K562 (cell line): ENCODE results near the gene MEIS1. TPM values are rescaled to one million over a fixed set of nuclear protein-coding genes. Genes with fewer than 3 reads are reported as not detected.

Experiments
- ATAC-seq: fragments of 200-7000 bp; cut with Tn5 transposase; 3 replicates; pipeline ENCODE4 v1.9.1; 2020; ENCODE audit warnings: moderate library complexity
- BruUV-seq: library from RNA; stranded (reverse); fragments of 400-500 nt; replicated peaks from 2 replicates; lab custom pipeline; 2021; lab: Mats Ljungman, UMichigan
- CTCF ChIA-PET: fragments of 300-600 bp; formaldehyde crosslinking; extraction: SDS; loops from one replicate; lab custom pipeline; 2021; ENCODE audit warnings: low intra/inter-chr PET ratio; lab: Yijun Ruan, JAX
- POLR2A ChIA-PET: fragments of 300-600, 350-650 bp; sonication (Branson Sonifier 250); formaldehyde crosslinking; extraction: SDS; loops from one replicate; lab custom pipeline; 2021; ENCODE audit warnings: antibody characterized with exemption, inconsistent platforms; lab: Yijun Ruan, JAX
- DNase-seq, 4 experiments: peaks; one replicate each; pipeline versions ENCODE4 v3.0.0 to v3.0.0-alpha.2; 2011 to 2018; ENCODE audit warnings: low spot score in 3 of 4, mixed read lengths in 3 of 4; ENCODE audit errors: extremely low read depth in 1 of 4
- FAIRE-seq: peaks from 2 replicates; lab custom pipeline; 2011; peaks lifted over from hg19 to GRCh38; lab: Jason Lieb, UNC
- H2AFZ ChIP-seq: 2 replicates; pipeline ENCODE4 v1.6.0; 2011; ENCODE audit warnings: low read depth, low read length, control low read depth, inconsistent platforms
- H3K27ac ChIP-seq: fragments of 200-600 bp; 3 replicates; pipeline ENCODE4 v1.8.0; 2011; ENCODE audit warnings: low read depth, mild to moderate bottlenecking, control low read depth, inconsistent platforms, low read length, moderate library complexity, mixed read lengths; ENCODE audit errors: extremely low read depth
- H3K27me3 ChIP-seq, 2 experiments: fragments of 300-600 bp in 1 of 2; 2 replicates in 1 of 2; 3 replicates in 1 of 2; pipeline versions ENCODE4 v1.6.0 to v1.8.0; 2011; ENCODE audit warnings: inconsistent platforms in 2 of 2, low read length in 2 of 2, mild to moderate bottlenecking in 1 of 2, mixed read lengths in 1 of 2, moderate library complexity in 1 of 2; ENCODE audit not compliant: control insufficient read depth in 2 of 2, insufficient read depth in 2 of 2
- H3K36me3 ChIP-seq: fragments of 300-600 bp; 3 replicates; pipeline ENCODE4 v1.8.0; 2011; ENCODE audit warnings: mild to moderate bottlenecking, low read length, inconsistent platforms; ENCODE audit not compliant: control insufficient read depth, insufficient read depth
- H3K4me1 ChIP-seq, 2 experiments: fragments of 200-600 bp in 1 of 2; replicated peaks in 1 of 2; 2 replicates in 1 of 2; 3 replicates in 1 of 2; pipeline versions ENCODE4 v1.5.1 to v1.8.0; 2011; ENCODE audit warnings: inconsistent platforms in 2 of 2, low read length in 2 of 2, mild to moderate bottlenecking in 1 of 2, mixed read lengths in 1 of 2, moderate library complexity in 1 of 2; ENCODE audit not compliant: control insufficient read depth in 2 of 2, insufficient read depth in 2 of 2
- H3K4me2 ChIP-seq: 2 replicates; pipeline ENCODE4 v1.6.1; 2011; ENCODE audit warnings: low read length, control low read depth, inconsistent platforms, mixed read lengths; ENCODE audit not compliant: insufficient read depth
- H3K4me3 ChIP-seq: fragments of 200-600 bp; sonication (generic), shearing (Covaris generic); 2 replicates; pipeline ENCODE4 v1.5.1; 2016; ENCODE audit warnings: control low read depth, inconsistent platforms
- H3K79me2 ChIP-seq: fragments of 200-600 bp; 3 replicates; pipeline ENCODE4 v1.8.0; 2011; ENCODE audit warnings: low read length, inconsistent platforms; ENCODE audit not compliant: control insufficient read depth, insufficient read depth
- H3K9ac ChIP-seq, 2 experiments: 2 replicates each; pipeline versions ENCODE4 v1.6.0 to v1.6.1; 2011; ENCODE audit warnings: low read depth in 2 of 2, low read length in 2 of 2, control low read depth in 1 of 2, inconsistent platforms in 1 of 2, mild to moderate bottlenecking in 1 of 2, mixed read lengths in 1 of 2; ENCODE audit not compliant: insufficient read depth in 1 of 2
- H3K9me1 ChIP-seq: one replicate; pipeline ENCODE4 v1.6.0; 2011; ENCODE audit warnings: inconsistent platforms, mild to moderate bottlenecking, low read length, moderate library complexity; ENCODE audit not compliant: control insufficient read depth, insufficient read depth
- H3K9me3 ChIP-seq: replicated peaks from 2 replicates; pipeline ENCODE4 v1.5.1; 2011; ENCODE audit warnings: low read depth, low read length, inconsistent platforms; ENCODE audit not compliant: control insufficient read depth, insufficient read depth
- H4K20me1 ChIP-seq: replicated peaks from 2 replicates; pipeline ENCODE4 v1.6.1; 2011; ENCODE audit warnings: low read length, inconsistent platforms, mixed read lengths; ENCODE audit not compliant: control insufficient read depth, insufficient read depth
- BDP1 ChIP-seq: IDR thresholded peaks from 3 replicates; pipeline ENCODE4 v1.6.1; 2011; ENCODE audit not compliant: insufficient read length, insufficient read depth
- CCNT2 ChIP-seq: IDR thresholded peaks from 2 replicates; pipeline ENCODE4 v1.6.1; 2011; ENCODE audit warnings: borderline replicate concordance, low read depth, mild to moderate bottlenecking, moderate library complexity, mixed read lengths, low read length; ENCODE audit not compliant: insufficient read length; ENCODE audit errors: extremely low read depth
- KLF1 ChIP-seq: fragments of 450-650 bp; IDR thresholded peaks from 2 replicates; pipeline ENCODE4 v1.6.1; 2016; ENCODE audit warnings: missing genetic modification characterization, missing compliant biosample characterization
- NFRKB ChIP-seq: fragments of 450-650 bp; IDR thresholded peaks from 2 replicates; pipeline ENCODE4 v1.6.1; 2016; ENCODE audit warnings: low read depth
- PHF20 ChIP-seq: fragments of 450-650 bp; IDR thresholded peaks from 2 replicates; pipeline ENCODE4 v1.6.1; 2018; ENCODE audit not compliant: partially characterized antibody
- POLR2H ChIP-seq: IDR thresholded peaks from 2 replicates; pipeline ENCODE4 v1.6.1; 2016; ENCODE audit warnings: missing genetic modification characterization, low read depth, mild to moderate bottlenecking, control low read depth, missing compliant biosample characterization, moderate library complexity
- POLR3G ChIP-seq: IDR thresholded peaks from 2 replicates; pipeline ENCODE4 v1.6.1; 2011; ENCODE audit not compliant: insufficient read length, insufficient replicate concordance; ENCODE audit errors: extremely low read depth
- TBL1XR1 ChIP-seq, 2 experiments: IDR thresholded peaks; 2 replicates each; pipeline ENCODE4 v1.6.1; 2012; ENCODE audit warnings: improper control_type of control experiment in 2 of 2, low read length in 2 of 2, mild to moderate bottlenecking in 1 of 2
- ZNF217 ChIP-seq: sonication (generic); formaldehyde crosslinking; IDR thresholded peaks from 2 replicates; pipeline ENCODE4 v1.8.0; 2022; ENCODE audit warnings: mild to moderate bottlenecking, missing genetic modification reagents
- ZZZ3 ChIP-seq: fragments of 450-650 bp; IDR thresholded peaks from 2 replicates; pipeline ENCODE4 v1.6.1; 2016; ENCODE audit warnings: antibody characterized with exemption, mild to moderate bottlenecking, moderate library complexity
- in situ Hi-C: fragments of 300-500 bp; cut with MboI; formaldehyde crosslinking; loops from 4 replicates; pipeline ENCODE4 v1.15.0; 2018; ENCODE audit warnings: inconsistent platforms, mixed read lengths
- intact Hi-C: fragments of 100-400 bp; cut with micrococcal nuclease; formaldehyde crosslinking; loops from 2 replicates; pipeline ENCODE4 v1.14.2; 2022
- polyA plus RNA-seq, 8 experiments: library from polyadenylated mRNA; depleted of rRNA in 4 of 8; stranded (reverse) in 5 of 8; unstranded in 3 of 8; fragments of >200 nt; fragmentation: Nextera tagmentation in 2 of 8; fragmentation: Illumina TruSeq in 1 of 8; extraction: Ambion mirVana in 2 of 8; extraction: Trizol in 1 of 8; gene quantifications; 2 replicates each; pipeline versions ENCODE4 v1.2.1 to v1.2.3, GENCODE V29; 2011 to 2014; ENCODE audit warnings: inconsistent platforms in 1 of 8, missing spikeins in 1 of 8
- total RNA-seq, 7 experiments: library from RNA; depleted of rRNA in 6 of 7; stranded (reverse); fragments of >200 nt in 6 of 7; fragmentation: Illumina TruSeq in 2 of 7; extraction: Trizol in 2 of 7; gene quantifications; 2 replicates each; pipeline versions ENCODE4 v1.2.1 to v1.2.3, GENCODE V29; 2011 to 2021; ENCODE audit warnings: low replicate concordance in 1 of 7
- TF ChIP-seq, protein P1 (sequence below): fragments of 250-450 bp; sonication (Bioruptor Pico); IDR thresholded peaks from 2 replicates; pipeline ENCODE4 v1.5.0; 2021; ENCODE audit warnings: mild to moderate bottlenecking, moderate library complexity
- TF ChIP-seq, protein P2 (sequence below), 2 experiments: fragments of 450-650 bp; conservative IDR thresholded peaks; 2 replicates each; pipeline ENCODE4 v1.6.1; 2017; ENCODE audit warnings: mild to moderate bottlenecking in 2 of 2, moderate library complexity in 2 of 2

The MEIS1 gene
- total and polyA plus RNA-seq, 9 of the 15 experiments (the other 6 are each of a cell fraction or from before 2014, with no cell fraction given), result 2.3 to 9.0 (median 5.9) TPM

DNA sequence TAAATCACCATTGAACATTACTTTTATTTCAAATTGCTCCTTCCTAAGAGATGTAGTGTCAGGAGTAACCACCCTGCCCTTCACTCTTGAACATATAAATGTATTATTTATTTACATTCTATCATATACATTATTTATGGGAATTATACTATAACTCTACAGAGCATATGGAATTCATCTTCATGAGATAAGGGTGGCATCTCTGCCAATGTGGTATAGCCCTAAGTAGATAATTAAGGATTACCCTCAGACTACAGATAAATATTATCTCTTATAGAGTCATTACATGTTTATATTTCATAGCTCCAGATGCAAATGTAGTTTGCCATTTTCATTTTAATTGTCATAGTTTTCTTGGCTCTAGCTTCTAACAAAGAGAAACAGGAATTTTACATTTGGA is 17.3 kb downstream of the MEIS1 start:
- Histone ChIP-seq H3K27me3 (no peaks in the 10 kb centered on the region), H3K9me1 (no peaks in the 10 kb centered on the region), H3K79me2 (no peaks in the 10 kb centered on the region), H3K4me3 (no peak overlapping the region), H3K4me1 (no peaks in the 10 kb centered on the region), H3K9me3 (no peaks in the 10 kb centered on the region), H3K36me3 (no peaks in the 10 kb centered on the region; the same call in 1 of the 3 replicates), H4K20me1 (no peaks in the 10 kb centered on the region), H3K27ac (no peak overlapping the region), H3K4me2 (no peak overlapping the region), H3K9ac (no peak overlapping the region), H2AFZ (no peak overlapping the region)
- no peak for TF ChIP-seq POLR3G
- no peak for TF ChIP-seq ZZZ3
- no peak for TF ChIP-seq TBL1XR1 (IDR thresholded peaks at IDR 0.05; ENCODE audit: low read length in 2 of 2)
- TF ChIP-seq, protein P1, sequence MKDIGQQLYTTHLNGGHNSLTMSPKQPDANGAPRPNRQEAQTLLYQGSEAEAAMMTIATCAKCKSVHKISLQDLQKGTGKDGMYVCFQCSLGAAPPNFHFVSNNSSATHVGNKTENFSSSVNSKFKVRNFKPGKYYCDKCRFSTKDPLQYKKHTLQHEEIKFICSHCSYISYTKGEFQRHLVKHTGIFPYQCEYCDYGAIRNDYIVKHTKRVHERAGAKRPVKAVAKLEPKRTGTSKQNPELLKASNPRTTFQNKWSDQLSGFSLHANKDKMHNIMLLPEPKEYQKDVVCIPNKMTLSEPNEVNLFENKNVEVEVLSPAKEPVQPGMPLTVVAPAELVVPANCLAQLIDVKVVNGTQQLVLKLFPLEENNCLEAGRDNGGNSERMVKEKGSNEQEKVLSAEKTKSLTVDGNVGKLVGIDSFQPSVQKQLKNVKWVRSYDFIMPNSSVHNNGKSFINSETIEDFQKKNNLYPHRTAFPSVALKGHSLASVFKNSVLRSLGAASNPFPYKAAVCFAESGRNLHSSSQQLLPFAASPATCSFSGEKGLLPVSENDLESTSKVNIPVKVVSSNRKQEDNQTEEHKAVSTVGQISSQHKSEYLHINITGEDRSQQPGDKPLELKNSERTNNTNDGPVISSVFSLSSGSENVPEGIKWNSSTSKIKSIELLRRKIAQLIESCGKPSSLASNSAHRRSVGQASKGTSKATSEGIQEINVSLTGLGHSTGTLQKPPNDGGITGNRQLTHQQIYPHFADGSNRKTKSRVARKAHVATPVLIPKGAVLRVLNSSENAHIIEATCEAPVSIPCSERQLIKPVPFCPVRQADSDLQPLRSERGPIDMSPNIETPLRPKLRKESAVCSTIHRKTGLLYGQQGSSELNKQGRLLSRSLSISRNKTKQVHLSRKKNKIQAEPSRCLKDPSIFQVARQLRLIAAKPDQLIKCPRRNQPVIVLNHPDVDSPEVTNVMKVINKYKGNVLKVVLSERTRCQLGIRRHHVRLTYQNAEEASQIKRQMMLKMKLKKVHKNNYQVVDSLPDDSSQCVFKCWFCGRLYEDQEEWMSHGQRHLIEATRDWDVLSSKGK (CRISPR knock-in tag), result no peak
- TF ChIP-seq POLR2H (tag), result no peak
- TF ChIP-seq CCNT2, result no peak
- no peak for TF ChIP-seq BDP1
- TF ChIP-seq NFRKB, result no peak
- TF ChIP-seq ZNF217, result no peak
- no peak for TF ChIP-seq PHF20
- no peak for TF ChIP-seq KLF1
- TF ChIP-seq, protein P2, sequence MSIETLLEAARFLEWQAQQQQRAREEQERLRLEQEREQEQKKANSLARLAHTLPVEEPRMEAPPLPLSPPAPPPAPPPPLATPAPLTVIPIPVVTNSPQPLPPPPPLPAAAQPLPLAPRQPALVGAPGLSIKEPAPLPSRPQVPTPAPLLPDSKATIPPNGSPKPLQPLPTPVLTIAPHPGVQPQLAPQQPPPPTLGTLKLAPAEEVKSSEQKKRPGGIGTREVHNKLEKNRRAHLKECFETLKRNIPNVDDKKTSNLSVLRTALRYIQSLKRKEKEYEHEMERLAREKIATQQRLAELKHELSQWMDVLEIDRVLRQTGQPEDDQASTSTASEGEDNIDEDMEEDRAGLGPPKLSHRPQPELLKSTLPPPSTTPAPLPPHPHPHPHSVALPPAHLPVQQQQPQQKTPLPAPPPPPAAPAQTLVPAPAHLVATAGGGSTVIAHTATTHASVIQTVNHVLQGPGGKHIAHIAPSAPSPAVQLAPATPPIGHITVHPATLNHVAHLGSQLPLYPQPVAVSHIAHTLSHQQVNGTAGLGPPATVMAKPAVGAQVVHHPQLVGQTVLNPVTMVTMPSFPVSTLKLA (conservative IDR thresholded peaks at IDR 0.05), result no peak
- no peak for ATAC-seq
- intact Hi-C loops, result no loop called here
- no TSS peak for BruUV-seq
- ChIA-PET CTCF (no interaction called here), POLR2A (no interaction called here)
- in situ Hi-C loops, result no loop called here
- no peak for DNase-seq
- no peak for FAIRE-seq
